ENCODE results near the gene STK10.

The STK10 gene

GRCh38 chr5:172048539-172049101 is 139.4 kb downstream of the STK10 start:
- Histone ChIP-seq H3K9ac (ENCODE audit: low read length) (no peak overlapping the region), H3K4me3 (ENCODE audit: low read depth, low read length) (no peak overlapping the region), H3K27me3 (ENCODE audit: control insufficient read depth, insufficient read depth, low read length) (no peaks in the 10 kb centered on the region), H3K4me1 (ENCODE audit: control insufficient read depth, insufficient read depth, low read length) (peaks cover 13% of the 10 kb centered on the region), H3K27ac (ENCODE audit: low read depth, low read length) (no peak overlapping the region), H3K36me3 (ENCODE audit: control insufficient read depth, insufficient read depth, low read length) (peaks cover 23% of the 10 kb centered on the region), H3K9me3 (ENCODE audit: control insufficient read depth, insufficient read depth, low read depth, low read length) (no peaks in the 10 kb centered on the region)

- Histone ChIP-seq H3K36me3 (ENCODE audit: control insufficient read depth, insufficient read depth, low read length) (peaks cover 20% of the 10 kb centered on the region), H3K9me3 (ENCODE audit: control insufficient read depth, insufficient read depth, low read depth, low read length) (no peaks in the 10 kb centered on the region), H3K9ac (ENCODE audit: low read length) (no peak overlapping the region), H3K4me3 (ENCODE audit: low read depth, low read length) (no peak overlapping the region), H3K4me1 (ENCODE audit: control insufficient read depth, insufficient read depth, low read length) (peaks cover 13% of the 10 kb centered on the region), H3K27me3 (ENCODE audit: control insufficient read depth, insufficient read depth, low read length) (no peaks in the 10 kb centered on the region), H3K27ac (ENCODE audit: low read depth, low read length) (no peak overlapping the region)
Measured at GRCh38 chr5:172048170-172048422, 139.9 kb downstream of the STK10 start.

- Histone ChIP-seq H3K36me3 (ENCODE audit: control insufficient read depth, insufficient read depth, low read length) (peaks cover 10% of the 10 kb centered on the region), H3K9ac (ENCODE audit: low read length) (no peak overlapping the region), H3K4me1 (ENCODE audit: control insufficient read depth, insufficient read depth, low read length) (peaks cover 13% of the 10 kb centered on the region), H3K27ac (ENCODE audit: low read depth, low read length) (no peak overlapping the region), H3K9me3 (ENCODE audit: control insufficient read depth, insufficient read depth, low read depth, low read length) (no peaks in the 10 kb centered on the region), H3K4me3 (ENCODE audit: low read depth, low read length) (no peak overlapping the region), H3K27me3 (ENCODE audit: control insufficient read depth, insufficient read depth, low read length) (no peaks in the 10 kb centered on the region)
Measured at GRCh38 chr5:172046593-172046992, 141.4 kb downstream of the STK10 start.

- H3K4me1 ChIP-seq (ENCODE audit: control insufficient read depth, insufficient read depth, low read length), result peaks cover 13% of the 10 kb centered on the region
- H3K36me3 ChIP-seq (ENCODE audit: control insufficient read depth, insufficient read depth, low read length), result peaks cover 6% of the 10 kb centered on the region
- H3K4me3 ChIP-seq (ENCODE audit: low read depth, low read length), result no peak overlapping the region
- no peak overlapping the region for H3K9ac ChIP-seq (ENCODE audit: low read length)
- H3K9me3 ChIP-seq (ENCODE audit: control insufficient read depth, insufficient read depth, low read depth, low read length), result no peaks in the 10 kb centered on the region
- H3K27me3 ChIP-seq (ENCODE audit: control insufficient read depth, insufficient read depth, low read length), result no peaks in the 10 kb centered on the region
- no peak overlapping the region for H3K27ac ChIP-seq (ENCODE audit: low read depth, low read length)
Measured at GRCh38 chr5:172045315-172045632, 142.8 kb downstream of the STK10 start.

GRCh38 chr5:172044631-172045314 is 143.3 kb downstream of the STK10 start:
- H3K9ac ChIP-seq (ENCODE audit: low read length), result no peak overlapping the region
- peaks cover 16% of the 10 kb centered on the region for H3K4me1 ChIP-seq (ENCODE audit: control insufficient read depth, insufficient read depth, low read length)
- H3K36me3 ChIP-seq (ENCODE audit: control insufficient read depth, insufficient read depth, low read length), result peaks cover 3% of the 10 kb centered on the region; the same call in 1 of the 2 replicates
- no peak overlapping the region for H3K4me3 ChIP-seq (ENCODE audit: low read depth, low read length)
- no peaks in the 10 kb centered on the region for H3K9me3 ChIP-seq (ENCODE audit: control insufficient read depth, insufficient read depth, low read depth, low read length)
- no peaks in the 10 kb centered on the region for H3K27me3 ChIP-seq (ENCODE audit: control insufficient read depth, insufficient read depth, low read length)
- no peak overlapping the region for H3K27ac ChIP-seq (ENCODE audit: low read depth, low read length)

GRCh38 chr5:172043865-172044264 is 144.2 kb downstream of the STK10 start:
- Histone ChIP-seq H3K36me3 (ENCODE audit: control insufficient read depth, insufficient read depth, low read length) (peaks cover 3% of the 10 kb centered on the region; the same call in 1 of the 2 replicates), H3K27ac (ENCODE audit: low read depth, low read length) (no peak overlapping the region), H3K27me3 (ENCODE audit: control insufficient read depth, insufficient read depth, low read length) (no peaks in the 10 kb centered on the region), H3K4me1 (ENCODE audit: control insufficient read depth, insufficient read depth, low read length) (peaks cover 9% of the 10 kb centered on the region), H3K9me3 (ENCODE audit: control insufficient read depth, insufficient read depth, low read depth, low read length) (no peaks in the 10 kb centered on the region), H3K9ac (ENCODE audit: low read length) (no peak overlapping the region), H3K4me3 (ENCODE audit: low read depth, low read length) (no peak overlapping the region)

- no peak overlapping the region for H3K4me3 ChIP-seq (ENCODE audit: low read depth, low read length)
- H3K27ac ChIP-seq (ENCODE audit: low read depth, low read length), result no peak overlapping the region
- no peaks in the 10 kb centered on the region for H3K9me3 ChIP-seq (ENCODE audit: control insufficient read depth, insufficient read depth, low read depth, low read length)
- H3K4me1 ChIP-seq (ENCODE audit: control insufficient read depth, insufficient read depth, low read length), result peaks cover 4% of the 10 kb centered on the region; the same call in 1 of the 2 replicates
- H3K27me3 ChIP-seq (ENCODE audit: control insufficient read depth, insufficient read depth, low read length), result no peaks in the 10 kb centered on the region
- no peak overlapping the region for H3K9ac ChIP-seq (ENCODE audit: low read length)
- peaks cover 3% of the 10 kb centered on the region; the same call in 1 of the 2 replicates for H3K36me3 ChIP-seq (ENCODE audit: control insufficient read depth, insufficient read depth, low read length)
Measured at GRCh38 chr5:172042183-172042582, 145.8 kb downstream of the STK10 start.

GRCh38 chr5:172038167-172038566 is 149.9 kb downstream of the STK10 start:
- peaks cover 7% of the 10 kb centered on the region; the same call in 1 of the 2 replicates for H3K4me1 ChIP-seq (ENCODE audit: control insufficient read depth, insufficient read depth, low read length)
- no peaks in the 10 kb centered on the region for H3K36me3 ChIP-seq (ENCODE audit: control insufficient read depth, insufficient read depth, low read length)
- H3K4me3 ChIP-seq (ENCODE audit: low read depth, low read length), result no peak overlapping the region
- H3K27ac ChIP-seq (ENCODE audit: low read depth, low read length), result no peak overlapping the region
- no peak overlapping the region for H3K9ac ChIP-seq (ENCODE audit: low read length)
- H3K27me3 ChIP-seq (ENCODE audit: control insufficient read depth, insufficient read depth, low read length), result no peaks in the 10 kb centered on the region
- no peaks in the 10 kb centered on the region for H3K9me3 ChIP-seq (ENCODE audit: control insufficient read depth, insufficient read depth, low read depth, low read length)

- Histone ChIP-seq H3K4me1 (ENCODE audit: control insufficient read depth, insufficient read depth, low read length) (peaks cover 7% of the 10 kb centered on the region; the same call in 1 of the 2 replicates), H3K4me3 (ENCODE audit: low read depth, low read length) (no peak overlapping the region), H3K27me3 (ENCODE audit: control insufficient read depth, insufficient read depth, low read length) (no peaks in the 10 kb centered on the region), H3K27ac (ENCODE audit: low read depth, low read length) (no peak overlapping the region), H3K36me3 (ENCODE audit: control insufficient read depth, insufficient read depth, low read length) (no peaks in the 10 kb centered on the region), H3K9ac (ENCODE audit: low read length) (no peak overlapping the region), H3K9me3 (ENCODE audit: control insufficient read depth, insufficient read depth, low read depth, low read length) (peaks cover 21% of the 10 kb centered on the region)
Measured at GRCh38 chr5:172035049-172035448, 153.0 kb downstream of the STK10 start.

GRCh38 chr5:172031894-172032461 is 156.0 kb downstream of the STK10 start:
- no peaks in the 10 kb centered on the region for H3K36me3 ChIP-seq (ENCODE audit: control insufficient read depth, insufficient read depth, low read length)
- peaks cover 21% of the 10 kb centered on the region for H3K9me3 ChIP-seq (ENCODE audit: control insufficient read depth, insufficient read depth, low read depth, low read length)
- no peak overlapping the region for H3K9ac ChIP-seq (ENCODE audit: low read length)
- peaks cover 4% of the 10 kb centered on the region; the same call in 1 of the 2 replicates for H3K4me1 ChIP-seq (ENCODE audit: control insufficient read depth, insufficient read depth, low read length)
- no peak overlapping the region for H3K4me3 ChIP-seq (ENCODE audit: low read depth, low read length)
- H3K27me3 ChIP-seq (ENCODE audit: control insufficient read depth, insufficient read depth, low read length), result no peaks in the 10 kb centered on the region
- H3K27ac ChIP-seq (ENCODE audit: low read depth, low read length), result no peak overlapping the region

GRCh38 chr5:172029876-172030275 is 158.1 kb downstream of the STK10 start:
- Histone ChIP-seq H3K36me3 (ENCODE audit: control insufficient read depth, insufficient read depth, low read length) (no peaks in the 10 kb centered on the region), H3K4me1 (ENCODE audit: control insufficient read depth, insufficient read depth, low read length) (peaks cover under 1% of the 10 kb centered on the region; the same call in 1 of the 2 replicates), H3K9ac (ENCODE audit: low read length) (no peak overlapping the region), H3K27ac (ENCODE audit: low read depth, low read length) (no peak overlapping the region), H3K4me3 (ENCODE audit: low read depth, low read length) (no peak overlapping the region), H3K27me3 (ENCODE audit: control insufficient read depth, insufficient read depth, low read length) (no peaks in the 10 kb centered on the region), H3K9me3 (ENCODE audit: control insufficient read depth, insufficient read depth, low read depth, low read length) (peaks cover 21% of the 10 kb centered on the region)
